SK-N-SH (cell line): ENCODE results near the gene MICAL2. TPM values are rescaled to one million over a fixed set of nuclear protein-coding genes. Genes with fewer than 3 reads are reported as not detected.

Experiments used
- CTCF ChIA-PET: fragments of 300-600, 350-600 bp; formaldehyde crosslinking; extraction: SDS; loops from one replicate; lab custom pipeline; 2021; lab: Yijun Ruan, JAX
- POLR2A ChIA-PET: fragments of 350-600 bp; sonication (Branson Sonifier 250); formaldehyde crosslinking; extraction: SDS; loops from one replicate; lab custom pipeline; 2020; ENCODE audit warnings: antibody characterized with exemption, inconsistent platforms; lab: Yijun Ruan, JAX
- DNase-seq: peaks from one replicate; pipeline ENCODE4 v3.0.0; 2012
- H2AFZ ChIP-seq: fragments of 200-600 bp; sonication (generic); 2 replicates; pipeline ENCODE4 v1.8.1; 2016; ENCODE audit warnings: antibody characterized with exemption, mild to moderate bottlenecking, low read depth
- H3F3A ChIP-seq: fragments of 200-600 bp; sonication (generic); replicated peaks from 2 replicates; pipeline ENCODE3; 2016; ENCODE audit warnings: antibody characterized with exemption, mild to moderate bottlenecking; ENCODE audit not compliant: insufficient read depth
- H3K27ac ChIP-seq, 2 experiments: fragments of 200-500 bp in 1 of 2; fragments of 200-600 bp in 1 of 2; sonication (Bioruptor generic) in 1 of 2; sonication (generic), shearing (Covaris generic) in 1 of 2; 2 replicates each; pipeline versions ENCODE4 v1.5.1 to v1.6.1; 2014 to 2016; ENCODE audit warnings: low read depth in 2 of 2, inconsistent platforms in 1 of 2, low read length in 1 of 2, mild to moderate bottlenecking in 1 of 2, mixed read lengths in 1 of 2
- H3K27me3 ChIP-seq: fragments of 200-600 bp; sonication (generic), shearing (Covaris generic); 2 replicates; pipeline ENCODE4 v1.6.1; 2016; ENCODE audit warnings: mixed run types; ENCODE audit not compliant: insufficient read depth
- H3K36me3 ChIP-seq, 2 experiments: fragments of 200-500 bp in 1 of 2; fragments of 200-600 bp in 1 of 2; sonication (Bioruptor generic) in 1 of 2; sonication (generic) in 1 of 2; replicated peaks in 1 of 2; 2 replicates each; pipeline versions ENCODE3 to v1.5.1; 2014 to 2016; ENCODE audit warnings: low read length in 1 of 2, mild to moderate bottlenecking in 1 of 2; ENCODE audit not compliant: insufficient read depth in 2 of 2, control insufficient read depth in 1 of 2
- H3K4me1 ChIP-seq, 2 experiments: fragments of 200-500 bp in 1 of 2; fragments of 200-600 bp in 1 of 2; sonication (Bioruptor generic) in 1 of 2; sonication (generic), shearing (Covaris generic) in 1 of 2; 2 replicates each; pipeline versions ENCODE4 v1.5.1 to v1.6.1; 2014 to 2016; ENCODE audit warnings: low read depth in 1 of 2, low read length in 1 of 2, mixed run types in 1 of 2; ENCODE audit not compliant: insufficient read depth in 2 of 2, control insufficient read depth in 1 of 2
- H3K4me2 ChIP-seq: fragments of 200-600 bp; sonication (generic), shearing (Covaris generic); 2 replicates; pipeline ENCODE4 v1.6.1; 2017; ENCODE audit warnings: mixed run types
- H3K4me3 ChIP-seq, 2 experiments: fragments of 200-500 bp in 1 of 2; fragments of 200-600 bp in 1 of 2; sonication (Bioruptor generic) in 1 of 2; sonication (generic), shearing (Covaris generic) in 1 of 2; 2 replicates each; pipeline versions ENCODE4 v1.5.1 to v1.8.1; 2014 to 2016; ENCODE audit warnings: low read depth in 2 of 2, inconsistent platforms in 1 of 2, low read length in 1 of 2, mild to moderate bottlenecking in 1 of 2, mixed read lengths in 1 of 2, moderate library complexity in 1 of 2
- H3K79me2 ChIP-seq: fragments of 200-600 bp; sonication (generic); 2 replicates; pipeline ENCODE4 v1.8.1; 2017; ENCODE audit warnings: mild to moderate bottlenecking; ENCODE audit not compliant: insufficient read depth
- H3K9ac ChIP-seq: fragments of 200-600 bp; sonication (generic); 2 replicates; pipeline ENCODE4 v1.6.1; 2017; ENCODE audit warnings: mixed run types
- H3K9me2 ChIP-seq: fragments of 200-600 bp; sonication (generic); 2 replicates; pipeline ENCODE4 v1.6.1; 2017; ENCODE audit warnings: mixed run types
- H3K9me3 ChIP-seq: fragments of 200-600 bp; sonication (generic); 2 replicates; pipeline ENCODE4 v1.6.1; 2017; ENCODE audit warnings: mixed run types, mild to moderate bottlenecking, moderate library complexity
- H4K20me1 ChIP-seq: fragments of 200-600 bp; sonication (generic); 2 replicates; pipeline ENCODE4 v1.6.1; 2017; ENCODE audit warnings: mild to moderate bottlenecking, mixed run types; ENCODE audit not compliant: insufficient read depth
- CHD2 ChIP-seq: fragments of 150-350 bp; IDR thresholded peaks from 2 replicates; pipeline ENCODE4 v1.6.1; 2018; ENCODE audit warnings: low read length; ENCODE audit not compliant: partially characterized antibody
- CTCF ChIP-seq: fragments of 200-600 bp; sonication (generic); IDR thresholded peaks from 2 replicates; pipeline ENCODE4 v1.6.1; 2017; ENCODE audit warnings: antibody characterized with exemption, mild to moderate bottlenecking, moderate library complexity
- EZH2phosphoT487 ChIP-seq: fragments of 200-600 bp; sonication (generic); IDR thresholded peaks from 2 replicates; pipeline ENCODE4 v1.6.1; 2017; ENCODE audit warnings: low read depth, mixed run types, mild to moderate bottlenecking, antibody characterized with exemption, moderate library complexity, borderline replicate concordance
- FOXJ3 ChIP-seq: sonication (generic); formaldehyde crosslinking; IDR thresholded peaks from 2 replicates; pipeline ENCODE4 v1.5.1; 2020; ENCODE audit warnings: mild to moderate bottlenecking, missing genetic modification reagents
- FOXM1 ChIP-seq: IDR thresholded peaks from 2 replicates; pipeline ENCODE4 v1.4.0; 2012; ENCODE audit warnings: low read depth, mild to moderate bottlenecking
- GATA2 ChIP-seq: sonication (generic); formaldehyde crosslinking; IDR thresholded peaks from 2 replicates; pipeline ENCODE4 v1.5.0; 2020; ENCODE audit warnings: mild to moderate bottlenecking, missing genetic modification reagents
- JUND ChIP-seq: IDR thresholded peaks from 2 replicates; pipeline ENCODE4 v1.4.0; 2012
- MXI1 ChIP-seq: IDR thresholded peaks from 2 replicates; pipeline ENCODE4 v1.6.1; 2012; ENCODE audit warnings: mild to moderate bottlenecking, low read depth, low read length, improper control_type of control experiment
- NFIC ChIP-seq: IDR thresholded peaks from 2 replicates; pipeline ENCODE4 v1.4.0; 2012; ENCODE audit warnings: borderline replicate concordance
- PBX3 ChIP-seq: IDR thresholded peaks from 2 replicates; pipeline ENCODE4; 2012
- POLR2AphosphoS5 ChIP-seq: IDR thresholded peaks from 2 replicates; pipeline ENCODE4 v1.6.1; 2012; ENCODE audit warnings: low read depth, low read length
- RAD21 ChIP-seq: IDR thresholded peaks from 2 replicates; pipeline ENCODE4 v1.6.1; 2012; ENCODE audit warnings: mild to moderate bottlenecking, low read length
- RCOR1 ChIP-seq: fragments of 150-350 bp; IDR thresholded peaks from 2 replicates; pipeline ENCODE4 v1.6.1; 2017; ENCODE audit warnings: antibody characterized with exemption, low read length
- RXRA ChIP-seq: IDR thresholded peaks from 2 replicates; pipeline ENCODE4 v1.4.0; 2012; ENCODE audit warnings: low read depth, mild to moderate bottlenecking, borderline replicate concordance
- SIN3A ChIP-seq: IDR thresholded peaks from 2 replicates; pipeline ENCODE4 v1.6.1; 2012; ENCODE audit warnings: low read depth, mild to moderate bottlenecking, low read length, moderate library complexity, borderline replicate concordance
- SMC3 ChIP-seq: IDR thresholded peaks from 2 replicates; pipeline ENCODE4 v1.6.1; 2012; ENCODE audit warnings: low read depth, low read length, improper control_type of control experiment
- TCF12 ChIP-seq: IDR thresholded peaks from 2 replicates; pipeline ENCODE4 v1.4.0; 2012
- TEAD4 ChIP-seq: IDR thresholded peaks from 2 replicates; pipeline ENCODE4 v1.4.0; 2012; ENCODE audit warnings: mild to moderate bottlenecking, borderline replicate concordance; ENCODE audit not compliant: insufficient read depth
- YY1 ChIP-seq: IDR thresholded peaks from 2 replicates; pipeline ENCODE4 v1.4.0; 2012; ENCODE audit warnings: low read depth, mild to moderate bottlenecking
- ZBTB33 ChIP-seq: IDR thresholded peaks from 2 replicates; pipeline ENCODE4 v1.4.0; 2012; ENCODE audit warnings: low read depth, borderline replicate concordance
- WGBS: methylation state at CpG from one replicate; pipeline ENCODE4 v1.1.6; 2017; ENCODE audit warnings: low lambda C conversion rate; 5-methylcytosine and 5-hydroxymethylcytosine counted together
- polyA plus RNA-seq, 3 experiments: library from polyadenylated mRNA; depleted of rRNA; stranded (reverse); fragments of >200 nt; gene quantifications; 2 replicates each; pipeline ENCODE4 v1.2.3, GENCODE V29; 2012

MICAL2 gene
- polyA plus RNA-seq, 1 of the 3 experiments (the other 2 are of a cell fraction) = 54.6 TPM

GRCh38 chr11:12106501-12106900, 3.9 kb upstream of the MICAL2 start:
- no peaks in the 10 kb centered on the region for H3K9me2 ChIP-seq
- H2AFZ ChIP-seq = no peak overlapping the region
- H3F3A ChIP-seq = peaks cover 16% of the 10 kb centered on the region
- no peaks in the 10 kb centered on the region for H3K9me3 ChIP-seq
- DNase-seq = no peak
- H4K20me1 ChIP-seq = no peaks in the 10 kb centered on the region
- no peak overlapping the region for H3K4me3 ChIP-seq
- H3K27me3 ChIP-seq = no peaks in the 10 kb centered on the region
- ChIA-PET POLR2A (no interaction called here), CTCF (interaction anchor here (1.1 kb wide), 1 partner anchor 129 kb away, joined by 3 read pairs; no protein-coding TSS in a partner anchor)
- no peaks in the 10 kb centered on the region for H3K36me3 ChIP-seq
- 88% methylated on average over 5 of the region's 5 CpGs for WGBS
- H3K79me2 ChIP-seq = peaks cover 9% of the 10 kb centered on the region
- no peak overlapping the region for H3K9ac ChIP-seq
- no peak overlapping the region for H3K4me2 ChIP-seq
- H3K27ac ChIP-seq = no peak overlapping the region
- TF ChIP-seq YY1 (no peak), MXI1 (no peak), CHD2 (no peak), CTCF (no peak), PBX3 (no peak), TCF12 (no peak)
- peaks cover 0 to 10% of the 10 kb centered on the region in 2 experiments; a peak in 1 of 4 replicates for H3K4me1 ChIP-seq

- no peak overlapping the region for H3K4me2 ChIP-seq
- H3K4me1 ChIP-seq = peaks cover 0 to 10% of the 10 kb centered on the region in 2 experiments; a peak in 1 of 4 replicates
- no peak for DNase-seq
- peaks cover 9% of the 10 kb centered on the region for H3F3A ChIP-seq
- no peak overlapping the region for H3K9ac ChIP-seq
- CTCF ChIA-PET = interaction anchor here (0.7 to 1.5 kb wide), 3 partner anchors 10 to 1006 kb away, joined by 3 read pairs; no protein-coding TSS in a partner anchor
- H3K27me3 ChIP-seq = no peaks in the 10 kb centered on the region
- WGBS = 100% methylated on average over 2 of the region's 2 CpGs
- peaks cover 0 to 9% of the 10 kb centered on the region in 2 experiments for H3K36me3 ChIP-seq
- H3K79me2 ChIP-seq = peaks cover 34% of the 10 kb centered on the region
- no peak overlapping the region for H2AFZ ChIP-seq
- POLR2A ChIA-PET = no interaction called here
- peaks cover 16% of the 10 kb centered on the region for H4K20me1 ChIP-seq
- H3K4me3 ChIP-seq = no peak overlapping the region
- H3K9me2 ChIP-seq = no peaks in the 10 kb centered on the region
- H3K9me3 ChIP-seq = no peaks in the 10 kb centered on the region
- no peak overlapping the region; a peak in 1 of 4 replicates for H3K27ac ChIP-seq
- TF ChIP-seq RCOR1 (no peak), RXRA (no peak), CTCF (no peak), FOXJ3 (CRISPR knock-in tag) (no peak), SIN3A (no peak), POLR2AphosphoS5 (no peak), CHD2 (no peak), TEAD4 (no peak), FOXM1 (no peak), YY1 (no peak), TCF12 (no peak), ZBTB33 (no peak), EZH2phosphoT487 (no peak), NFIC (no peak), GATA2 (CRISPR knock-in tag) (no peak), SMC3 (no peak), RAD21 (no peak), MXI1 (no peak), JUND (no peak)
Measured at GRCh38 chr11:12108875-12109453, 1.4 kb upstream of the MICAL2 start.
